OCI-LY3 (cell line): ENCODE measurements around the gene ARPC3.

Source experiments
- EZH2phosphoT487 ChIP-seq: fragments of 200-600 bp; shearing (Covaris generic); IDR thresholded peaks from 2 replicates; pipeline ENCODE4 v1.6.1; 2018; ENCODE audit warnings: antibody characterized with exemption, mixed run types, low read depth
- TF ChIP-seq, protein P1 (sequence below): fragments of 200-600, 300-600 bp; sonication (generic); IDR thresholded peaks from 2 replicates; pipeline ENCODE4 v1.5.1; 2014; ENCODE audit warnings: antibody characterized with exemption, low read length, low read depth

DNA sequence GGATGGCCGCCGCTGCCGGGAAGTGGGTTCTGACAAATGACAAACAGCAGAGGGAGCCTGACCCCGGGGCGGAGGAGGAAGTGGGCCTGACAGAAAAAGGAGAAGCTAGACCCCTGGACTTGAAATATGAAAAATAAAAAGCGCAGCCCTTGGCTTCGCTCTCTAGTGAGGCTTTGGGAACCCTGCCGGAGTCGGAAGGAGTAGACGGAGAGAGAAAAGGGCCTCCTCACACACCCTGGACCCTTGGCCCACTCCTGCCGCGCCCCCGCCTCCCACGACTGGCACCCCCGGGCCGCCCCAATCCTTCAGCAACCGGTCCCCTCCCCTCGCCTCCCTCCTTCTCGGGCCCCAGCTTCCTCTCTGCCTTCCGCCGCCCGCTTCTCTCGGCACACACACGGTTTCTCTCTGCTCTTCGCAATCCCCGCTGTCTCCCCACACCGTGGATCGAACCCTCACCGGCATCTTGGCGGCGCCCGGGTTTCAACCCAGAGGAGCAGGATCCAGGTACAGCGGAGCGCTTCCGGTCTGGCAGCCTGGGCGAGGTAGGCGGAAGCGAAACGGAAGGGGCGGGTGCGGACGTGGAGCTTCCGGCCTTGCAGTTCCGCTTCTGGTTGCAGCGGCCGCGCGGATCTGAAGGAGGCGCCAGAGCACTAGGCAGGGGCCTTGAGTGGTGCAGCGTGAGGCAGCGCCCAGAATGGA is at the start of gene ARPC3:
- TF ChIP-seq, protein P1, sequence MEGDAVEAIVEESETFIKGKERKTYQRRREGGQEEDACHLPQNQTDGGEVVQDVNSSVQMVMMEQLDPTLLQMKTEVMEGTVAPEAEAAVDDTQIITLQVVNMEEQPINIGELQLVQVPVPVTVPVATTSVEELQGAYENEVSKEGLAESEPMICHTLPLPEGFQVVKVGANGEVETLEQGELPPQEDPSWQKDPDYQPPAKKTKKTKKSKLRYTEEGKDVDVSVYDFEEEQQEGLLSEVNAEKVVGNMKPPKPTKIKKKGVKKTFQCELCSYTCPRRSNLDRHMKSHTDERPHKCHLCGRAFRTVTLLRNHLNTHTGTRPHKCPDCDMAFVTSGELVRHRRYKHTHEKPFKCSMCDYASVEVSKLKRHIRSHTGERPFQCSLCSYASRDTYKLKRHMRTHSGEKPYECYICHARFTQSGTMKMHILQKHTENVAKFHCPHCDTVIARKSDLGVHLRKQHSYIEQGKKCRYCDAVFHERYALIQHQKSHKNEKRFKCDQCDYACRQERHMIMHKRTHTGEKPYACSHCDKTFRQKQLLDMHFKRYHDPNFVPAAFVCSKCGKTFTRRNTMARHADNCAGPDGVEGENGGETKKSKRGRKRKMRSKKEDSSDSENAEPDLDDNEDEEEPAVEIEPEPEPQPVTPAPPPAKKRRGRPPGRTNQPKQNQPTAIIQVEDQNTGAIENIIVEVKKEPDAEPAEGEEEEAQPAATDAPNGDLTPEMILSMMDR: peak; percentile 78
- no peak for TF ChIP-seq EZH2phosphoT487
